ENCODE results near the gene AGAP3. TPM values are rescaled to one million over a fixed set of nuclear protein-coding genes. Genes with fewer than 3 reads are reported as not detected.

The AGAP3 gene
- total RNA-seq, 4 donors from 2014 or later, result 54.9 to 74.4 (median 63.8) TPM

- TF ChIP-seq POLR2A (IDR thresholded peaks at IDR 0.05), result no peak
- intact Hi-C loops (cut with DNase I; ENCODE audit: low total_unique reads), result no loop called here
- Histone ChIP-seq H3K36me3 (peaks cover 0 to 54% (median 13%) of the 10 kb centered on the region in 4 donors), H3K27ac (no peak overlapping the region), H3K4me3 (no peak overlapping the region), H3K27me3 (no peaks in the 10 kb centered on the region), H3K9me3 (no peaks in the 10 kb centered on the region), H3K4me1 (peaks cover 17 to 34% (median 32%) of the 10 kb centered on the region in 4 donors)
- 68 to 94% methylated on average over 3 to 14 of the region's 14 CpGs for WGBS, 2 donors (ENCODE audit: low coverage in 1 of 2)
- DNase-seq, result no peak
- in situ Hi-C loops (cut with MboI; ENCODE audit: low pct_ligation_motif_present in 1 of 4, low pct_unique_long_range_greater_than_20kb in 1 of 4, low sequenced_read_pairs in 3 of 4), result no loop called here
Measured at GRCh38 chr7:151065516-151065915, 20.8 kb upstream of the AGAP3 start.

GRCh38 chr7:151066273-151066974, 19.9 kb upstream of the AGAP3 start:
- Histone ChIP-seq H3K36me3 (peaks cover 0 to 61% (median 17%) of the 10 kb centered on the region in 4 donors), H3K9me3 (no peaks in the 10 kb centered on the region), H3K27me3 (no peaks in the 10 kb centered on the region), H3K4me3 (no peak overlapping the region), H3K27ac (no peak overlapping the region), H3K4me1 (peaks cover 8 to 25% (median 23%) of the 10 kb centered on the region in 4 donors)
- TF ChIP-seq CTCF (IDR thresholded peaks at IDR 0.05) (no peak), EP300 (IDR thresholded peaks at IDR 0.05; ENCODE audit: low read depth) (no peak), POLR2AphosphoS5 (IDR thresholded peaks at IDR 0.05) (no peak), POLR2A (IDR thresholded peaks at IDR 0.05) (no peak)
- in situ Hi-C loops (cut with MboI; ENCODE audit: low pct_ligation_motif_present in 1 of 4, low pct_unique_long_range_greater_than_20kb in 1 of 4, low sequenced_read_pairs in 3 of 4) (no loop called here), intact Hi-C loops (cut with DNase I; ENCODE audit: low total_unique reads) (no loop called here)
- no peak for DNase-seq
- WGBS, 2 donors (ENCODE audit: low coverage in 1 of 2), result 91% methylated on average over 17 of the region's 39 CpGs; no CpG with 5 or more reads in 1 of the 2 donors

- Histone ChIP-seq H3K4me3 (no peak overlapping the region), H3K9me3 (no peaks in the 10 kb centered on the region), H3K4me1 (peaks cover 0 to 7% (median 5%) of the 10 kb centered on the region in 4 donors), H3K27ac (no peak overlapping the region), H3K36me3 (peaks cover 0 to 72% (median 20%) of the 10 kb centered on the region in 4 donors), H3K27me3 (no peaks in the 10 kb centered on the region)
- TF ChIP-seq POLR2AphosphoS5 (IDR thresholded peaks at IDR 0.05) (no peak), EP300 (IDR thresholded peaks at IDR 0.05; ENCODE audit: low read depth) (no peak), POLR2A (IDR thresholded peaks at IDR 0.05) (no peak), CTCF (IDR thresholded peaks at IDR 0.05) (no peak)
- in situ Hi-C loops (cut with MboI; ENCODE audit: low pct_ligation_motif_present in 1 of 4, low pct_unique_long_range_greater_than_20kb in 1 of 4, low sequenced_read_pairs in 3 of 4) (no loop called here), intact Hi-C loops (cut with DNase I; ENCODE audit: low total_unique reads) (no loop called here)
- DNase-seq, result no peak
- 86 to 88% methylated on average over 7 to 12 of the region's 12 CpGs for WGBS, 2 donors (ENCODE audit: low coverage in 1 of 2)
Measured at GRCh38 chr7:151068069-151068773, 18.1 kb upstream of the AGAP3 start.

GRCh38 chr7:151069841-151070573, 16.3 kb upstream of the AGAP3 start:
- intact Hi-C loops (cut with DNase I; ENCODE audit: low total_unique reads) (loop anchor here (5.0 kb wide), 1 partner anchor 1543 kb away; no protein-coding TSS in a partner anchor), in situ Hi-C loops (cut with MboI; ENCODE audit: low pct_ligation_motif_present in 1 of 4, low pct_unique_long_range_greater_than_20kb in 1 of 4, low sequenced_read_pairs in 3 of 4) (no loop called here)
- Histone ChIP-seq H3K36me3 (peaks cover 0 to 81% (median 28%) of the 10 kb centered on the region in 4 donors), H3K27me3 (no peaks in the 10 kb centered on the region), H3K27ac (no peak overlapping the region), H3K9me3 (no peaks in the 10 kb centered on the region), H3K4me1 (no peaks in the 10 kb centered on the region), H3K4me3 (no peak overlapping the region)
- no peak for DNase-seq
- WGBS, 2 donors (ENCODE audit: low coverage in 1 of 2), result 87% methylated on average over 16 of the region's 17 CpGs; no CpG with 5 or more reads in 1 of the 2 donors
- no peak for TF ChIP-seq POLR2AphosphoS5 (IDR thresholded peaks at IDR 0.05)
- no peak for TF ChIP-seq POLR2A (IDR thresholded peaks at IDR 0.05)
- TF ChIP-seq CTCF (IDR thresholded peaks at IDR 0.05), result no peak
- no peak for TF ChIP-seq EP300 (IDR thresholded peaks at IDR 0.05; ENCODE audit: low read depth)
